ENCODE data around the gene ABCC6. TPM values are rescaled to one million over a fixed set of nuclear protein-coding genes. Genes with fewer than 3 reads are reported as not detected.
A peak's percentile ranks its signal among the peaks of the same experiment; 100 is the strongest.
"Not testable (repeated sequence)": the region's sequence is repeated elsewhere in the genome, so short reads cannot be mapped to it uniquely, and the experiment has no call there.

Gene ABCC6
- total RNA-seq, 1 experiment from 2014 or later: 2.9 TPM

GRCh38 chr16:16221382-16221781 is 1.9 kb downstream of the ABCC6 start:
- H3K9me3 ChIP-seq (ENCODE audit: control insufficient read depth, insufficient read depth, low read depth, low read length); H3K27me3 ChIP-seq (ENCODE audit: control insufficient read depth, insufficient read depth, low read length); intact Hi-C loops (cut with micrococcal nuclease; ENCODE audit: unreplicated experiment); POLR2A ChIA-PET; CTCF ChIA-PET; H3K27ac ChIP-seq (ENCODE audit: low read length); H3K36me3 ChIP-seq (ENCODE audit: control insufficient read depth, insufficient read depth, low read length); H3K4me3 ChIP-seq (ENCODE audit: low read depth in 2 of 2, low read length in 2 of 2); in situ Hi-C loops (cut with HindIII; ENCODE audit: low pct_unique_long_range_greater_than_20kb, low sequenced_read_pairs); ATAC-seq; DNase-seq (ENCODE audit: low read depth, low spot score); H3K4me1 ChIP-seq (ENCODE audit: control insufficient read depth, insufficient read depth, low read length); BruUV-seq (replicated peaks): not testable (repeated sequence)

DNA sequence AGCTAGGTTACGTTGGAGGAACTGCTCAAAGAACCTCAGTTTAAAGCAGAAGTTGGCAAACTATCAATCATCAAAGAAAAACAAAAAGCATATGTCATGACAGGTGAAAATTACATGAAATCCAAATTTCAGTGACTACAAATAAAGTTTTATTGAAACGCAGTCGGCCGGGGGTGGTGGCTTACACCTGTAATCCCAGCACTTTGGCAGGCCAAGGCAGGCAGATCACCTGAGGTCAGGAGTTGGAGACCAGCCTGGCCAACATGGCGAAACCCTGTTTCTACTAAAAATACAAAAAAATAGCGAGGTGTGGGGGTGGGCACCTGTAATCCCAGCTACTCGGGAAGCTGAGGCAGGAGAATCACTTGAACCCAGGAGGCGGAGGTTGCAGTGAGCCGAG is 2.8 kb downstream of the ABCC6 start:
- in situ Hi-C loops (cut with HindIII; ENCODE audit: low pct_unique_long_range_greater_than_20kb, low sequenced_read_pairs); H3K9me3 ChIP-seq (ENCODE audit: control insufficient read depth, insufficient read depth, low read depth, low read length); H3K27ac ChIP-seq (ENCODE audit: low read length); intact Hi-C loops (cut with micrococcal nuclease; ENCODE audit: unreplicated experiment); CTCF ChIA-PET; POLR2A ChIA-PET; ATAC-seq; DNase-seq (ENCODE audit: low read depth, low spot score); H3K4me1 ChIP-seq (ENCODE audit: control insufficient read depth, insufficient read depth, low read length); BruUV-seq (replicated peaks); H3K4me3 ChIP-seq (ENCODE audit: low read depth in 2 of 2, low read length in 2 of 2); H3K27me3 ChIP-seq (ENCODE audit: control insufficient read depth, insufficient read depth, low read length); H3K36me3 ChIP-seq (ENCODE audit: control insufficient read depth, insufficient read depth, low read length): not testable (repeated sequence)

DNA sequence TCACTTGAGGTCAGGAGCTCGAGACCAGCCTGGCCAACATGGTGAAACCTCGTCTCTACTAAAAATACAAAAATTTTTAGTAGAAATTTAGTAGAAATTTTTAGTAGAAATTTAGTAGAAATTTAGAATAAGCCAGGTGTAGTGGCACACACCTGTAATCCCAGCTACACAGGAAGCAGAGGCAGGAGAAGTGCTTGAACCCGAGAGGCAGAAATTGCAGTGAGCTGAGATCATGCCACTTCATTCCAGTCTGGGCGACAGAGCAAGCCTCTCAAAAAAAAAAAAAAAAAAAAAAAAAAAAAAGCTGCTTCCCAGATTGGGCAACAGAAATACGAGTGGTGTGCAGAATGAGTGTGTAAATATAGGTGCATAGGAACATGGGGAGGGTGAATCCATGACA is 4.5 kb downstream of the ABCC6 start:
- in situ Hi-C loops (cut with HindIII; ENCODE audit: low pct_unique_long_range_greater_than_20kb, low sequenced_read_pairs); ATAC-seq; DNase-seq (ENCODE audit: low read depth, low spot score); BruUV-seq (replicated peaks); H3K36me3 ChIP-seq (ENCODE audit: control insufficient read depth, insufficient read depth, low read length); H3K27ac ChIP-seq (ENCODE audit: low read length); H3K4me3 ChIP-seq (ENCODE audit: low read depth in 2 of 2, low read length in 2 of 2); POLR2A ChIA-PET; H3K27me3 ChIP-seq (ENCODE audit: control insufficient read depth, insufficient read depth, low read length); CTCF ChIA-PET; intact Hi-C loops (cut with micrococcal nuclease; ENCODE audit: unreplicated experiment); H3K9me3 ChIP-seq (ENCODE audit: control insufficient read depth, insufficient read depth, low read depth, low read length); H3K4me1 ChIP-seq (ENCODE audit: control insufficient read depth, insufficient read depth, low read length): not testable (repeated sequence)

- in situ Hi-C loops (cut with HindIII; ENCODE audit: low pct_unique_long_range_greater_than_20kb, low sequenced_read_pairs); intact Hi-C loops (cut with micrococcal nuclease; ENCODE audit: unreplicated experiment); BruUV-seq (replicated peaks): not testable (repeated sequence)
These were observed 4.9 kb downstream of the ABCC6 start for GRCh38 chr16:16218349-16218748.

GRCh38 chr16:16213863-16214293 is 9.4 kb downstream of the ABCC6 start:
- H3K4me1 ChIP-seq (ENCODE audit: control insufficient read depth, insufficient read depth, low read length); in situ Hi-C loops (cut with HindIII; ENCODE audit: low pct_unique_long_range_greater_than_20kb, low sequenced_read_pairs); DNase-seq (ENCODE audit: low read depth, low spot score); ATAC-seq; POLR2A ChIA-PET; H3K27ac ChIP-seq (ENCODE audit: low read length); intact Hi-C loops (cut with micrococcal nuclease; ENCODE audit: unreplicated experiment); H3K27me3 ChIP-seq (ENCODE audit: control insufficient read depth, insufficient read depth, low read length); H3K4me3 ChIP-seq (ENCODE audit: low read depth in 2 of 2, low read length in 2 of 2); BruUV-seq (replicated peaks); CTCF ChIA-PET; H3K36me3 ChIP-seq (ENCODE audit: control insufficient read depth, insufficient read depth, low read length); H3K9me3 ChIP-seq (ENCODE audit: control insufficient read depth, insufficient read depth, low read depth, low read length): not testable (repeated sequence)

More at GRCh38 chr16:16218349-16218748, 4.9 kb downstream of the ABCC6 start:
- H3K27ac ChIP-seq (ENCODE audit: low read length); POLR2A ChIA-PET; CTCF ChIA-PET; H3K27me3 ChIP-seq (ENCODE audit: control insufficient read depth, insufficient read depth, low read length); H3K4me3 ChIP-seq (ENCODE audit: low read depth in 2 of 2, low read length in 2 of 2); DNase-seq (ENCODE audit: low read depth, low spot score); H3K4me1 ChIP-seq (ENCODE audit: control insufficient read depth, insufficient read depth, low read length); H3K36me3 ChIP-seq (ENCODE audit: control insufficient read depth, insufficient read depth, low read length); H3K9me3 ChIP-seq (ENCODE audit: control insufficient read depth, insufficient read depth, low read depth, low read length): not testable (repeated sequence)
- peak; percentile 27; the same call in 1 of the 2 replicates for ATAC-seq

GRCh38 chr16:16211404-16211803 is 11.9 kb downstream of the ABCC6 start:
- POLR2A ChIA-PET; CTCF ChIA-PET; H3K27ac ChIP-seq (ENCODE audit: low read length); intact Hi-C loops (cut with micrococcal nuclease; ENCODE audit: unreplicated experiment); H3K9me3 ChIP-seq (ENCODE audit: control insufficient read depth, insufficient read depth, low read depth, low read length); BruUV-seq (replicated peaks); H3K36me3 ChIP-seq (ENCODE audit: control insufficient read depth, insufficient read depth, low read length); in situ Hi-C loops (cut with HindIII; ENCODE audit: low pct_unique_long_range_greater_than_20kb, low sequenced_read_pairs); H3K27me3 ChIP-seq (ENCODE audit: control insufficient read depth, insufficient read depth, low read length); H3K4me3 ChIP-seq (ENCODE audit: low read depth in 2 of 2, low read length in 2 of 2); DNase-seq (ENCODE audit: low read depth, low spot score); H3K4me1 ChIP-seq (ENCODE audit: control insufficient read depth, insufficient read depth, low read length); ATAC-seq: not testable (repeated sequence)

DNA sequence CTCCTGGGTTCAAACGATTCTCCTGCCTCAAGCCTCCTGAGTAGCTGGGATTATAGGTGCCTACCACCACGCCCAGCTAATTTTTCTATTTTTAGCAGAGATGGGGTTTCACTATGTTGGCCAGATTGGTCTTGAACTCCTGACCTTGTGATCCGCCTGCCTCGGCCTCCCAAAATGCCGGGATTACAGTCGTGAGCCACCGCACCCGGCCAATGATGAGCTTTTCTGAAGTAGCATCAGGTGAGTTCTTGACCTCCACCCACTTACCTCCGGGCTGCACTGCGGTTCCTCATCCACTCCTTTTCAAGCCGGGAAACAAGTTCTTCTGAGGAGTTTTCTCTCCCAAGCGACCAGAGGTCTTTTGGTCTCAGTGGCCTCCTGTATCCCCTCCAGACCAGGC is 14.8 kb downstream of the ABCC6 start:
- CTCF ChIA-PET; H3K9me3 ChIP-seq (ENCODE audit: control insufficient read depth, insufficient read depth, low read depth, low read length); H3K27ac ChIP-seq (ENCODE audit: low read length); ATAC-seq; DNase-seq (ENCODE audit: low read depth, low spot score); BruUV-seq (replicated peaks); POLR2A ChIA-PET; in situ Hi-C loops (cut with HindIII; ENCODE audit: low pct_unique_long_range_greater_than_20kb, low sequenced_read_pairs); H3K4me1 ChIP-seq (ENCODE audit: control insufficient read depth, insufficient read depth, low read length); intact Hi-C loops (cut with micrococcal nuclease; ENCODE audit: unreplicated experiment); H3K27me3 ChIP-seq (ENCODE audit: control insufficient read depth, insufficient read depth, low read length); H3K4me3 ChIP-seq (ENCODE audit: low read depth in 2 of 2, low read length in 2 of 2); H3K36me3 ChIP-seq (ENCODE audit: control insufficient read depth, insufficient read depth, low read length): not testable (repeated sequence)

- not testable (repeated sequence) for ATAC-seq
These were observed 15.4 kb downstream of the ABCC6 start for GRCh38 chr16:16207787-16208334.

More at GRCh38 chr16:16207787-16208334, 15.4 kb downstream of the ABCC6 start:
- H3K4me3 ChIP-seq (ENCODE audit: low read depth in 2 of 2, low read length in 2 of 2); H3K36me3 ChIP-seq (ENCODE audit: control insufficient read depth, insufficient read depth, low read length); POLR2A ChIA-PET; in situ Hi-C loops (cut with HindIII; ENCODE audit: low pct_unique_long_range_greater_than_20kb, low sequenced_read_pairs); CTCF ChIA-PET; H3K27ac ChIP-seq (ENCODE audit: low read length); BruUV-seq (replicated peaks); H3K27me3 ChIP-seq (ENCODE audit: control insufficient read depth, insufficient read depth, low read length); H3K4me1 ChIP-seq (ENCODE audit: control insufficient read depth, insufficient read depth, low read length); intact Hi-C loops (cut with micrococcal nuclease; ENCODE audit: unreplicated experiment); DNase-seq (ENCODE audit: low read depth, low spot score); H3K9me3 ChIP-seq (ENCODE audit: control insufficient read depth, insufficient read depth, low read depth, low read length): not testable (repeated sequence)
